H1 (cell line): ENCODE measurements around the gene TRPM1. TPM values are rescaled to one million over a fixed set of nuclear protein-coding genes. Genes with fewer than 3 reads are reported as not detected.

ENCODE experiments used
- CTCF ChIA-PET: fragments of 300-600 bp; sonication (Branson Sonifier 250); formaldehyde crosslinking; loops from one replicate; lab custom pipeline; 2021; ENCODE audit not compliant: partially characterized antibody; lab: Charles Lee
- POLR2A ChIA-PET: fragments of 300-600 bp; sonication (Branson Sonifier 250); formaldehyde crosslinking; loops from one replicate; lab custom pipeline; 2021; ENCODE audit warnings: inconsistent platforms; ENCODE audit not compliant: partially characterized antibody; lab: Charles Lee
- DNase-seq, 2 experiments: peaks; one replicate each; pipeline versions ENCODE4 v3.0.0 to v3.0.0-alpha.2; 2010 to 2022; ENCODE audit warnings: low spot score in 2 of 2, low read depth in 1 of 2, mixed read lengths in 1 of 2
- FAIRE-seq: peaks from 2 replicates; lab custom pipeline; 2011; peaks lifted over from hg19 to GRCh38; lab: Jason Lieb, UNC
- H2AFZ ChIP-seq: 2 replicates; pipeline ENCODE4 v1.8.1; 2012; ENCODE audit warnings: low read length, inconsistent platforms
- H2AK5ac ChIP-seq: 2 replicates; pipeline ENCODE4 v1.6.1; 2013; ENCODE audit warnings: low read depth, low read length
- H2BK120ac ChIP-seq: replicated peaks from 2 replicates; pipeline ENCODE3; 2013; ENCODE audit warnings: low read depth, low read length, inconsistent platforms
- H2BK12ac ChIP-seq: 2 replicates; pipeline ENCODE4 v1.6.1; 2013; ENCODE audit warnings: low read depth, low read length
- H2BK15ac ChIP-seq: 2 replicates; pipeline ENCODE4 v1.6.1; 2013; ENCODE audit warnings: low read length
- H2BK20ac ChIP-seq: 2 replicates; pipeline ENCODE4 v1.6.1; 2013; ENCODE audit warnings: low read length
- H2BK5ac ChIP-seq: 2 replicates; pipeline ENCODE4 v1.6.1; 2013; ENCODE audit warnings: low read depth, low read length
- H3K14ac ChIP-seq: 2 replicates; pipeline ENCODE4 v1.6.1; 2013; ENCODE audit warnings: inconsistent platforms; ENCODE audit not compliant: insufficient read length
- H3K18ac ChIP-seq: 2 replicates; pipeline ENCODE4 v1.6.1; 2013; ENCODE audit warnings: low read length; ENCODE audit errors: extremely low read depth
- H3K23ac ChIP-seq: 2 replicates; pipeline ENCODE4 v1.6.1; 2013; ENCODE audit warnings: inconsistent platforms; ENCODE audit not compliant: insufficient read length
- H3K23me2 ChIP-seq: 2 replicates; pipeline ENCODE4 v1.6.1; 2013; ENCODE audit warnings: low read depth, low read length
- H3K27ac ChIP-seq: 2 replicates; pipeline ENCODE4 v1.6.1; 2011; ENCODE audit warnings: low read depth, low read length, inconsistent platforms
- H3K27me3 ChIP-seq, 4 experiments: replicated peaks in 1 of 4; 1 replicate in 1 of 4; 2 replicates in 3 of 4; pipeline versions ENCODE4 v1.6.1 to v1.8.1; 2011 to 2013; ENCODE audit warnings: low read length in 3 of 4, mild to moderate bottlenecking in 3 of 4, inconsistent platforms in 2 of 4, mixed read lengths in 2 of 4, moderate library complexity in 1 of 4; ENCODE audit not compliant: control insufficient read depth in 3 of 4, insufficient read depth in 3 of 4; ENCODE audit errors: extremely low read depth in 1 of 4
- H3K36me3 ChIP-seq, 4 experiments: 2 replicates each; pipeline versions ENCODE4 v1.6.1 to v1.8.1; 2011 to 2013; ENCODE audit warnings: mild to moderate bottlenecking in 4 of 4, low read length in 3 of 4, moderate library complexity in 2 of 4, control low read depth in 1 of 4, inconsistent platforms in 1 of 4; ENCODE audit not compliant: insufficient read depth in 4 of 4, control insufficient read depth in 2 of 4
- H3K4ac ChIP-seq: replicated peaks from 2 replicates; pipeline ENCODE3; 2013; ENCODE audit warnings: low read length, low read depth, mixed read lengths, inconsistent platforms; ENCODE audit not compliant: insufficient read length
- H3K4me1 ChIP-seq, 4 experiments: replicated peaks in 1 of 4; 1 replicate in 1 of 4; 2 replicates in 3 of 4; pipeline versions ENCODE4 v1.6.1 to v1.8.1; 2011 to 2013; ENCODE audit warnings: low read length in 3 of 4, inconsistent platforms in 2 of 4, mixed read lengths in 1 of 4; ENCODE audit not compliant: insufficient read depth in 4 of 4, control insufficient read depth in 3 of 4
- H3K4me2 ChIP-seq, 2 experiments: 2 replicates each; pipeline versions ENCODE4 v1.6.1 to v1.8.1; 2011 to 2013; ENCODE audit warnings: low read depth in 2 of 2, low read length in 2 of 2, control low read depth in 1 of 2, inconsistent platforms in 1 of 2, mild to moderate bottlenecking in 1 of 2; ENCODE audit not compliant: insufficient read depth in 1 of 2
- H3K4me3 ChIP-seq, 4 experiments: fragments of 200-600, 300-600 bp in 1 of 4; sonication (generic), shearing (Covaris generic), sonication (Bioruptor Twin) in 1 of 4; 2 replicates each; pipeline versions ENCODE4 v1.5.1 to v1.8.1; 2011 to 2016; ENCODE audit warnings: low read length in 4 of 4, low read depth in 3 of 4, control low read depth in 2 of 4, inconsistent platforms in 2 of 4, mild to moderate bottlenecking in 2 of 4, mixed read lengths in 1 of 4, moderate library complexity in 1 of 4; ENCODE audit not compliant: insufficient read depth in 2 of 4; ENCODE audit errors: extremely low read depth in 1 of 4
- H3K56ac ChIP-seq: replicated peaks from 2 replicates; pipeline ENCODE3; 2013; ENCODE audit warnings: low read depth, mild to moderate bottlenecking, mixed read lengths, low read length, inconsistent platforms; ENCODE audit not compliant: insufficient read length
- H3K79me1 ChIP-seq: 2 replicates; pipeline ENCODE4 v1.6.1; 2013; ENCODE audit warnings: low read depth, low read length, control low read depth
- H3K79me2 ChIP-seq, 2 experiments: 2 replicates each; pipeline versions ENCODE4 v1.6.1 to v1.8.1; 2012 to 2013; ENCODE audit warnings: low read length in 2 of 2, mild to moderate bottlenecking in 2 of 2, inconsistent platforms in 1 of 2; ENCODE audit not compliant: insufficient read depth in 2 of 2, control insufficient read depth in 1 of 2
- H3K9ac ChIP-seq, 4 experiments: replicated peaks in 1 of 4; 1 replicate in 1 of 4; 2 replicates in 3 of 4; pipeline versions ENCODE4 v1.6.1 to v1.8.1; 2011 to 2013; ENCODE audit warnings: low read depth in 3 of 4, low read length in 3 of 4, control low read depth in 2 of 4, mild to moderate bottlenecking in 2 of 4, moderate library complexity in 2 of 4, inconsistent platforms in 1 of 4; ENCODE audit errors: extremely low read depth in 1 of 4
- H3K9me3 ChIP-seq, 2 experiments: 2 replicates each; pipeline versions ENCODE4 v1.6.1 to v1.8.1; 2012 to 2013; ENCODE audit warnings: mild to moderate bottlenecking in 2 of 2, moderate library complexity in 2 of 2, control low read depth in 1 of 2, inconsistent platforms in 1 of 2, low read depth in 1 of 2, low read length in 1 of 2, mixed read lengths in 1 of 2; ENCODE audit not compliant: insufficient read depth in 2 of 2
- H4K20me1 ChIP-seq, 2 experiments: replicated peaks in 1 of 2; 2 replicates each; pipeline versions ENCODE3 to v1.8.1; 2011 to 2013; ENCODE audit warnings: inconsistent platforms in 2 of 2, low read length in 2 of 2, mild to moderate bottlenecking in 1 of 2; ENCODE audit not compliant: insufficient read depth in 2 of 2, control insufficient read depth in 1 of 2
- H4K5ac ChIP-seq: 2 replicates; pipeline ENCODE4 v1.6.1; 2013; ENCODE audit warnings: low read length, low read depth, mixed read lengths, inconsistent platforms; ENCODE audit not compliant: insufficient read length
- H4K8ac ChIP-seq: 2 replicates; pipeline ENCODE4 v1.8.0; 2013; ENCODE audit warnings: mild to moderate bottlenecking, moderate library complexity, low read length, inconsistent platforms; ENCODE audit not compliant: insufficient read depth; ENCODE audit errors: extremely low read depth
- H4K91ac ChIP-seq: replicated peaks from 2 replicates; pipeline ENCODE3; 2013; ENCODE audit warnings: low read length, mixed read lengths, inconsistent platforms; ENCODE audit not compliant: insufficient read length
- MAFK ChIP-seq: IDR thresholded peaks from 2 replicates; pipeline ENCODE4 v1.6.1; 2012; ENCODE audit warnings: low read depth, mild to moderate bottlenecking, improper control_type of control experiment, low read length
- WGBS, 2 experiments: shearing (Covaris generic) in 1 of 2; methylation state at CpG; one replicate each; pipeline versions ENCODE4 v1.1.6 to v1.1.7; 2013 to 2015; ENCODE audit warnings: low lambda C conversion rate in 2 of 2, mixed read lengths in 2 of 2, inconsistent platforms in 1 of 2, low coverage in 1 of 2, missing lambda C conversion rate in 1 of 2; ENCODE audit not compliant: insufficient replicate concordance in 2 of 2, insufficient coverage in 1 of 2, insufficient read length in 1 of 2; ENCODE audit errors: extremely low coverage in 1 of 2, missing lambda C conversion rate in 1 of 2; 5-methylcytosine and 5-hydroxymethylcytosine counted together
- polyA plus RNA-seq, 7 experiments: library from polyadenylated mRNA; depleted of rRNA in 3 of 7; stranded (reverse) in 5 of 7; unstranded in 2 of 7; fragments of >200 nt in 5 of 7; fragments of 200-250 nt in 2 of 7; gene quantifications; 1 replicate in 5 of 7; 2 replicates in 1 of 7; 4 replicates in 1 of 7; pipeline versions ENCODE4 v1.2.1 to v1.2.3, GENCODE V29; 2011 to 2013; ENCODE audit warnings: missing spikeins in 2 of 7, mixed read lengths in 2 of 7
- total RNA-seq: library from RNA; stranded (reverse); fragmentation: NEBNext Ultra II Directional; extraction: Animal tissue kit (Norgen Biotek cat#: 25700); gene quantifications from 2 replicates; pipeline ENCODE4 v1.2.1, GENCODE V29; 2021
- TF ChIP-seq, protein P1 (sequence below): IDR thresholded peaks from 2 replicates; pipeline ENCODE4 v1.6.1; 2011; ENCODE audit warnings: low read length, improper control_type of control experiment

The TRPM1 gene
- total and polyA plus RNA-seq, 2 of the 8 experiments (the other 6 are each of a cell fraction or from before 2014, with no cell fraction given), result 0.05 TPM; not detected in 1

DNA sequence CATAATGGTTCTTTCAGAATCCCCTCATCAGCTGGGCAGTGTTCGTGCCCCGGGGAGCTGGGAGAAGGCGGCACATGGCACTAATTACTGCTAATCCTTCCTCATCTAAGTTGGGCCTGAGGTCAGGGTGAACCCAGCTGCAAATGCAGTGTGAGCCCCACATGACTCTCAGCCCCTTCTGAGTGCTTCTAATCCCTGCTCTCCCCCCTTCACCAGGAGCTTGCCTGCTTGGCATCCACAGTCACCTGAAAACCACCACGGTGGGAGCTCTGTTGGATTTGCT, 455 bp upstream of the TRPM1 start:
- Histone ChIP-seq H2BK120ac (no peak overlapping the region), H3K9me3 (no peaks in the 10 kb centered on the region), H4K8ac (no peak overlapping the region), H3K4ac (no peak overlapping the region), H3K9ac (no peak overlapping the region), H3K14ac (no peak overlapping the region), H2BK15ac (no peak overlapping the region), H2BK5ac (no peak overlapping the region), H3K4me3 (no peak overlapping the region), H3K79me2 (no peaks in the 10 kb centered on the region), H3K23me2 (no peaks in the 10 kb centered on the region), H4K5ac (no peak overlapping the region), H3K36me3 (no peaks in the 10 kb centered on the region), H3K27ac (no peak overlapping the region), H3K56ac (no peak overlapping the region), H3K79me1 (no peaks in the 10 kb centered on the region; the same call in 1 of the 2 replicates), H3K18ac (no peak overlapping the region), H4K91ac (no peak overlapping the region), H3K4me1 (peaks cover 0 to 10% (median 3%) of the 10 kb centered on the region in 4 experiments; a peak in 3 of 7 replicates), H2BK12ac (no peak overlapping the region), H3K23ac (no peak overlapping the region), H3K27me3 (no peaks in the 10 kb centered on the region), H2AK5ac (no peak overlapping the region), H3K4me2 (no peak overlapping the region), H4K20me1 (no peaks in the 10 kb centered on the region), H2BK20ac (no peak overlapping the region), H2AFZ (0 out of 2 replicates have a peak overlapping the region, but pooled peaks have one; percentile 18)
- FAIRE-seq (no peak), DNase-seq (no peak)
- ChIA-PET CTCF (interaction anchor here (0.6 to 1.9 kb wide), 9 partner anchors 11 to 873 kb away, joined by 3 to 9 read pairs (median 3); no protein-coding TSS in a partner anchor), POLR2A (interaction anchor here (0.8 kb wide), 1 partner anchor 11 kb away, joined by 3 read pairs; no protein-coding TSS in a partner anchor)
- WGBS, 2 experiments, result 82% methylated on average over 4 of the region's 4 CpGs; no CpG with 5 or more reads in 1 of the 2 experiments
- TF ChIP-seq, protein P1, sequence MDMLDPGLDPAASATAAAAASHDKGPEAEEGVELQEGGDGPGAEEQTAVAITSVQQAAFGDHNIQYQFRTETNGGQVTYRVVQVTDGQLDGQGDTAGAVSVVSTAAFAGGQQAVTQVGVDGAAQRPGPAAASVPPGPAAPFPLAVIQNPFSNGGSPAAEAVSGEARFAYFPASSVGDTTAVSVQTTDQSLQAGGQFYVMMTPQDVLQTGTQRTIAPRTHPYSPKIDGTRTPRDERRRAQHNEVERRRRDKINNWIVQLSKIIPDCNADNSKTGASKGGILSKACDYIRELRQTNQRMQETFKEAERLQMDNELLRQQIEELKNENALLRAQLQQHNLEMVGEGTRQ, result no peak
- TF ChIP-seq MAFK, result no peak
